ENCODE measurements around the gene AEBP1.

Gene AEBP1

GRCh38 chr7:44075296-44076075 is 28.7 kb upstream of the AEBP1 start:
- TF ChIP-seq GATA3 (IDR thresholded peaks at IDR 0.05; ENCODE audit: low read depth, low read length) (no peak), GATA2 (IDR thresholded peaks at IDR 0.05; ENCODE audit: low read depth, low read length) (no peak)

GRCh38 chr7:44076101-44076895 is 27.8 kb upstream of the AEBP1 start:
- TF ChIP-seq GATA3 (IDR thresholded peaks at IDR 0.05; ENCODE audit: low read depth, low read length) (no peak), GATA2 (IDR thresholded peaks at IDR 0.05; ENCODE audit: low read depth, low read length) (no peak)

- no peak for TF ChIP-seq GATA2 (IDR thresholded peaks at IDR 0.05; ENCODE audit: low read depth, low read length)
- no peak for TF ChIP-seq GATA3 (IDR thresholded peaks at IDR 0.05; ENCODE audit: low read depth, low read length)
These were observed 27.1 kb upstream of the AEBP1 start for GRCh38 chr7:44077061-44077460.

GRCh38 chr7:44077681-44078091 is 26.5 kb upstream of the AEBP1 start:
- no peak for TF ChIP-seq GATA2 (IDR thresholded peaks at IDR 0.05; ENCODE audit: low read depth, low read length)
- no peak for TF ChIP-seq GATA3 (IDR thresholded peaks at IDR 0.05; ENCODE audit: low read depth, low read length)

- no peak for TF ChIP-seq GATA3 (IDR thresholded peaks at IDR 0.05; ENCODE audit: low read depth, low read length)
- TF ChIP-seq GATA2 (IDR thresholded peaks at IDR 0.05; ENCODE audit: low read depth, low read length), result no peak
These were observed 25.6 kb upstream of the AEBP1 start for GRCh38 chr7:44078521-44078920.

- TF ChIP-seq GATA2 (IDR thresholded peaks at IDR 0.05; ENCODE audit: low read depth, low read length), result no peak
- no peak for TF ChIP-seq GATA3 (IDR thresholded peaks at IDR 0.05; ENCODE audit: low read depth, low read length)
These were observed 24.7 kb upstream of the AEBP1 start for GRCh38 chr7:44079331-44080021.

- TF ChIP-seq GATA2 (IDR thresholded peaks at IDR 0.05; ENCODE audit: low read depth, low read length) (no peak), GATA3 (IDR thresholded peaks at IDR 0.05; ENCODE audit: low read depth, low read length) (no peak)
These were observed 24.0 kb upstream of the AEBP1 start for GRCh38 chr7:44080118-44080517.

GRCh38 chr7:44080686-44081265 is 23.4 kb upstream of the AEBP1 start:
- TF ChIP-seq GATA2 (IDR thresholded peaks at IDR 0.05; ENCODE audit: low read depth, low read length) (no peak), GATA3 (IDR thresholded peaks at IDR 0.05; ENCODE audit: low read depth, low read length) (no peak)

GRCh38 chr7:44081266-44081748 is 22.8 kb upstream of the AEBP1 start:
- TF ChIP-seq GATA3 (IDR thresholded peaks at IDR 0.05; ENCODE audit: low read depth, low read length) (no peak), GATA2 (IDR thresholded peaks at IDR 0.05; ENCODE audit: low read depth, low read length) (no peak)

GRCh38 chr7:44082541-44083207 is 21.5 kb upstream of the AEBP1 start:
- TF ChIP-seq GATA3 (IDR thresholded peaks at IDR 0.05; ENCODE audit: low read depth, low read length) (no peak), GATA2 (IDR thresholded peaks at IDR 0.05; ENCODE audit: low read depth, low read length) (no peak)

GRCh38 chr7:44083796-44084195 is 20.3 kb upstream of the AEBP1 start:
- TF ChIP-seq GATA3 (IDR thresholded peaks at IDR 0.05; ENCODE audit: low read depth, low read length) (no peak), GATA2 (IDR thresholded peaks at IDR 0.05; ENCODE audit: low read depth, low read length) (no peak)

GRCh38 chr7:44084701-44085100 is 19.4 kb upstream of the AEBP1 start:
- no peak for TF ChIP-seq GATA2 (IDR thresholded peaks at IDR 0.05; ENCODE audit: low read depth, low read length)
- TF ChIP-seq GATA3 (IDR thresholded peaks at IDR 0.05; ENCODE audit: low read depth, low read length), result no peak

- TF ChIP-seq GATA3 (IDR thresholded peaks at IDR 0.05; ENCODE audit: low read depth, low read length) (no peak), GATA2 (IDR thresholded peaks at IDR 0.05; ENCODE audit: low read depth, low read length) (no peak)
These were observed 18.6 kb upstream of the AEBP1 start for GRCh38 chr7:44085546-44085945.

Data from SH-SY5Y (cell line).